HG03196 (cell line): ENCODE data around the gene TCEA2.
"Not testable (repeated sequence)": the region's sequence is repeated elsewhere in the genome, so short reads cannot be mapped to it uniquely, and the experiment has no call there.

Experiments
- ATAC-seq: cut with Tn5 transposase; IDR thresholded peaks from one replicate; pipeline ENCODE4 v1.9.1; 2021; ENCODE audit not compliant: unreplicated experiment

Gene TCEA2

GRCh38 chr20:64105846-64106434 is 42.9 kb downstream of the TCEA2 start:
- ATAC-seq: no peak

GRCh38 chr20:64106435-64106961 is 43.5 kb downstream of the TCEA2 start:
- ATAC-seq: no peak

- ATAC-seq: no peak
Observed at GRCh38 chr20:64106981-64107735, 44.2 kb downstream of the TCEA2 start, which contains the start of gene NPBWR2. NPBWR2 (minus strand) TSS chr20:64107565; CDS start chr20:64106831, 734 bp downstream.

GRCh38 chr20:64107736-64108457 is 44.9 kb downstream of the TCEA2 start:
- no peak for ATAC-seq

GRCh38 chr20:64108731-64109681 is 46.0 kb downstream of the TCEA2 start:
- ATAC-seq: no peak

GRCh38 chr20:64109831-64110391 is 46.9 kb downstream of the TCEA2 start:
- ATAC-seq: no peak

GRCh38 chr20:64110411-64111068 is 47.5 kb downstream of the TCEA2 start:
- ATAC-seq: no peak

- ATAC-seq: no peak
Observed at GRCh38 chr20:64111841-64112641, 49.0 kb downstream of the TCEA2 start.

- ATAC-seq: no peak
Observed at GRCh38 chr20:64112691-64113443, 49.9 kb downstream of the TCEA2 start.

GRCh38 chr20:64113444-64113775 is 50.4 kb downstream of the TCEA2 start:
- ATAC-seq: no peak

- no peak for ATAC-seq
Observed at GRCh38 chr20:64113796-64114355, 50.9 kb downstream of the TCEA2 start.

GRCh38 chr20:64114356-64114971 is 51.5 kb downstream of the TCEA2 start:
- ATAC-seq: no peak

GRCh38 chr20:64115171-64115911 is 52.3 kb downstream of the TCEA2 start:
- ATAC-seq: no peak

GRCh38 chr20:64116016-64116415 is 53.0 kb downstream of the TCEA2 start:
- ATAC-seq: no peak

GRCh38 chr20:64116541-64117431 is 53.8 kb downstream of the TCEA2 start:
- ATAC-seq: no peak

- not testable (repeated sequence) for ATAC-seq
Observed at GRCh38 chr20:64117432-64117777, 54.4 kb downstream of the TCEA2 start.
